Panc1 (cell line): Measurements from ENCODE around the gene TXNDC16.

ENCODE experiments used
- POLR2AphosphoS5 ChIP-seq: IDR thresholded peaks from 2 replicates; pipeline ENCODE4 v1.6.1; 2012; ENCODE audit warnings: mild to moderate bottlenecking, low read depth, low read length, moderate library complexity
- SIN3A ChIP-seq: IDR thresholded peaks from 2 replicates; pipeline ENCODE4 v1.6.1; 2012; ENCODE audit warnings: low read depth, mild to moderate bottlenecking, low read length, moderate library complexity, borderline replicate concordance; ENCODE audit not compliant: insufficient read depth
- TF ChIP-seq, protein P1 (sequence below): fragments of 450-650 bp; IDR thresholded peaks from 2 replicates; pipeline ENCODE4 v1.5.1; 2017; ENCODE audit warnings: mild to moderate bottlenecking
- TF ChIP-seq, protein P2 (sequence below), 2 experiments: IDR thresholded peaks; 2 replicates each; pipeline ENCODE4 v1.6.1; 2011 to 2012; ENCODE audit warnings: low read depth in 2 of 2, control low read depth in 1 of 2, low read length in 1 of 2, mild to moderate bottlenecking in 1 of 2, moderate library complexity in 1 of 2; ENCODE audit not compliant: insufficient read depth in 1 of 2

DNA sequence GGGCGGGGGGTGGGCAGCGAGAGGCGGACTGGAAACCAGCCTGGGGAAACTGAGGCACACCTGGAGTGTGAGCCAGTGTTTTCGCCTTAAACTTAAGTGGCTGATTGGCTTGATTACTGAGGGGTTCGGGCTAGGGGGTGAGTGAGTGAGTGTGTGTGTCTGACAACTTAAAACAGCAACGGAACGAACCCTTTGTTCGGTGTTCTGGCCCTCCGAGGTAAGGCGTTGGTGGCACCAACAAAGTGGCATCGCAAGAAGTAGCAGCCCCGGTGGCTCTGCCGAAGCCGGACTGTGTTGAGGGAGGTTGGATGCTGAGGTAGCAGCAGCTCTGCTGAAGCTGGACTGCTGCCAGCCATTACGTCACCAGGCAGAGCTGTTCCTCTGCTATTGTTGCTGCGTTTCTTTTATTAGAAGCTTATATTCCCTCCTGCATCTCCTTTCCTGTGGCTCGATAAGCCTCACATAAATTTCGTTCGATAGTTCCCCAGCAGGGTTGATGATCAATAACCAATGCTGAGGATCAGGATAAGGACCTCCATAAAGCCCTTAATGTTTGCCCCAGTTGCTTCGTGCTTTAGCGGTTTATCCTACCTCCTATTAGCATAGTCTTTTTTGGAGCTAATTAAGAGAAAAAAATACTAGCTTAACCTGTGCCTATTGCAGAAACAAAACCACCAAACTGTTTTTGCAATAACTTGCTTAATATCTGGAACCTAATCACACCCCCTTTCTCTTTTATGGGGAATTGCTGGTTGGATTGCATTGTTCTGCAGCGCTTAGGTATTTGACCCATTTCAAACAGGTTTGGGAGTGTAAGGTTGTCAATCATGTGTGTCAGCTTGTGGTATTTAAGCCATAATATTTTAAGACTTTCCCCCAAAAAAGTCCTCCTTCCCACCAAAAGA is 1.6 kb upstream of the TXNDC16 start:
- TF ChIP-seq POLR2AphosphoS5 (no peak), SIN3A (no peak)
- TF ChIP-seq, protein P1, sequence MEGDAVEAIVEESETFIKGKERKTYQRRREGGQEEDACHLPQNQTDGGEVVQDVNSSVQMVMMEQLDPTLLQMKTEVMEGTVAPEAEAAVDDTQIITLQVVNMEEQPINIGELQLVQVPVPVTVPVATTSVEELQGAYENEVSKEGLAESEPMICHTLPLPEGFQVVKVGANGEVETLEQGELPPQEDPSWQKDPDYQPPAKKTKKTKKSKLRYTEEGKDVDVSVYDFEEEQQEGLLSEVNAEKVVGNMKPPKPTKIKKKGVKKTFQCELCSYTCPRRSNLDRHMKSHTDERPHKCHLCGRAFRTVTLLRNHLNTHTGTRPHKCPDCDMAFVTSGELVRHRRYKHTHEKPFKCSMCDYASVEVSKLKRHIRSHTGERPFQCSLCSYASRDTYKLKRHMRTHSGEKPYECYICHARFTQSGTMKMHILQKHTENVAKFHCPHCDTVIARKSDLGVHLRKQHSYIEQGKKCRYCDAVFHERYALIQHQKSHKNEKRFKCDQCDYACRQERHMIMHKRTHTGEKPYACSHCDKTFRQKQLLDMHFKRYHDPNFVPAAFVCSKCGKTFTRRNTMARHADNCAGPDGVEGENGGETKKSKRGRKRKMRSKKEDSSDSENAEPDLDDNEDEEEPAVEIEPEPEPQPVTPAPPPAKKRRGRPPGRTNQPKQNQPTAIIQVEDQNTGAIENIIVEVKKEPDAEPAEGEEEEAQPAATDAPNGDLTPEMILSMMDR: no peak
- TF ChIP-seq, protein P2, sequence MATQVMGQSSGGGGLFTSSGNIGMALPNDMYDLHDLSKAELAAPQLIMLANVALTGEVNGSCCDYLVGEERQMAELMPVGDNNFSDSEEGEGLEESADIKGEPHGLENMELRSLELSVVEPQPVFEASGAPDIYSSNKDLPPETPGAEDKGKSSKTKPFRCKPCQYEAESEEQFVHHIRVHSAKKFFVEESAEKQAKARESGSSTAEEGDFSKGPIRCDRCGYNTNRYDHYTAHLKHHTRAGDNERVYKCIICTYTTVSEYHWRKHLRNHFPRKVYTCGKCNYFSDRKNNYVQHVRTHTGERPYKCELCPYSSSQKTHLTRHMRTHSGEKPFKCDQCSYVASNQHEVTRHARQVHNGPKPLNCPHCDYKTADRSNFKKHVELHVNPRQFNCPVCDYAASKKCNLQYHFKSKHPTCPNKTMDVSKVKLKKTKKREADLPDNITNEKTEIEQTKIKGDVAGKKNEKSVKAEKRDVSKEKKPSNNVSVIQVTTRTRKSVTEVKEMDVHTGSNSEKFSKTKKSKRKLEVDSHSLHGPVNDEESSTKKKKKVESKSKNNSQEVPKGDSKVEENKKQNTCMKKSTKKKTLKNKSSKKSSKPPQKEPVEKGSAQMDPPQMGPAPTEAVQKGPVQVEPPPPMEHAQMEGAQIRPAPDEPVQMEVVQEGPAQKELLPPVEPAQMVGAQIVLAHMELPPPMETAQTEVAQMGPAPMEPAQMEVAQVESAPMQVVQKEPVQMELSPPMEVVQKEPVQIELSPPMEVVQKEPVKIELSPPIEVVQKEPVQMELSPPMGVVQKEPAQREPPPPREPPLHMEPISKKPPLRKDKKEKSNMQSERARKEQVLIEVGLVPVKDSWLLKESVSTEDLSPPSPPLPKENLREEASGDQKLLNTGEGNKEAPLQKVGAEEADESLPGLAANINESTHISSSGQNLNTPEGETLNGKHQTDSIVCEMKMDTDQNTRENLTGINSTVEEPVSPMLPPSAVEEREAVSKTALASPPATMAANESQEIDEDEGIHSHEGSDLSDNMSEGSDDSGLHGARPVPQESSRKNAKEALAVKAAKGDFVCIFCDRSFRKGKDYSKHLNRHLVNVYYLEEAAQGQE (IDR thresholded peaks at IDR 0.05; ENCODE audit: insufficient read depth in 1 of 2, low read depth in 2 of 2, low read length in 1 of 2): no peak
